Ishikawa (cell line): ENCODE data around the gene TNPO3.

Experiments used
- CEBPB ChIP-seq: IDR thresholded peaks from 2 replicates; pipeline ENCODE4 v1.6.1; 2012
- EP300 ChIP-seq: IDR thresholded peaks from 2 replicates; pipeline ENCODE4 v1.6.1; 2012; ENCODE audit warnings: borderline replicate concordance
- FOXM1 ChIP-seq: IDR thresholded peaks from 2 replicates; pipeline ENCODE4 v1.6.1; 2012; ENCODE audit warnings: low read depth, borderline replicate concordance
- NFIC ChIP-seq: IDR thresholded peaks from 2 replicates; pipeline ENCODE4 v1.6.1; 2012
- RAD21 ChIP-seq: IDR thresholded peaks from 2 replicates; pipeline ENCODE4 v1.6.1; 2012; ENCODE audit warnings: low read depth
- TAF1 ChIP-seq: IDR thresholded peaks from 2 replicates; pipeline ENCODE4 v1.6.1; 2012; ENCODE audit warnings: low read depth, mild to moderate bottlenecking
- TEAD4 ChIP-seq: IDR thresholded peaks from 2 replicates; pipeline ENCODE4 v1.6.1; 2012
- TF ChIP-seq, protein P1 (sequence below): IDR thresholded peaks from 2 replicates; pipeline ENCODE4 v1.6.1; 2012

DNA sequence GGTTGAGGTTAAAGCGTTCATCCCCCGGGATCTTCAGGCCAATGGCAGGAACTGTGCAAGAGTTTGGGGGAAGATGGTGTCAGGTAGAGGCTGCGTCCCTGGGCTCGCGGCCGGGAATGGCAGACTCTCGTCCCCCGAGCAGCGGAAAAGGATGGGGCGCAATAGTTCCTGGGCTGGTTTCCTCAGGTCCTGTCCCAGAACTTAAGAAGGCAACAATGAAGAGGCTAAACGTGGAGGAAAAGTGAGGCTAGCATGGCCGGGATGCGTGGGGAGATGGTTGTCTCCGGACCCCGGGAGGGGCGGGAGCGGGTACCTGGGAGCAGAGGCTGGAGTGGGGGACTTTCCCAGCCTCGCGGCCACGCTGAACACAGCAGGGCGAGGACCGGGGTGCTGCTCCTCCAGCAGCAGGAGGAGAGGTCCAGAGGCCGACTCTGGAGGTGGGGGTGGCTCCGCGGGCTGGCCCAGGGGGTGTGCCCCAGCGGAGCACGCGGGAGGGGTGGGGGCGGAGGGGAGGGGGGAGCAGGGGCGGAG, 116.3 kb downstream of the TNPO3 start:
- TF ChIP-seq FOXM1: no peak
- TF ChIP-seq EP300: no peak
- TF ChIP-seq NFIC: no peak
- no peak for TF ChIP-seq TEAD4
- no peak for TF ChIP-seq RAD21
- no peak for TF ChIP-seq TAF1
- TF ChIP-seq, protein P1, sequence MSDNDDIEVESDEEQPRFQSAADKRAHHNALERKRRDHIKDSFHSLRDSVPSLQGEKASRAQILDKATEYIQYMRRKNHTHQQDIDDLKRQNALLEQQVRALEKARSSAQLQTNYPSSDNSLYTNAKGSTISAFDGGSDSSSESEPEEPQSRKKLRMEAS: no peak
- no peak for TF ChIP-seq CEBPB
